GM12874 (cell line): Measurements from ENCODE around the gene ENC1.

Experiments
- TF ChIP-seq, protein P1 (sequence below): IDR thresholded peaks from 2 replicates; pipeline ENCODE4 v1.5.1; 2011; ENCODE audit warnings: low read depth, mild to moderate bottlenecking, control low read depth, low read length, moderate library complexity; ENCODE audit not compliant: insufficient read depth

ENC1 gene

DNA sequence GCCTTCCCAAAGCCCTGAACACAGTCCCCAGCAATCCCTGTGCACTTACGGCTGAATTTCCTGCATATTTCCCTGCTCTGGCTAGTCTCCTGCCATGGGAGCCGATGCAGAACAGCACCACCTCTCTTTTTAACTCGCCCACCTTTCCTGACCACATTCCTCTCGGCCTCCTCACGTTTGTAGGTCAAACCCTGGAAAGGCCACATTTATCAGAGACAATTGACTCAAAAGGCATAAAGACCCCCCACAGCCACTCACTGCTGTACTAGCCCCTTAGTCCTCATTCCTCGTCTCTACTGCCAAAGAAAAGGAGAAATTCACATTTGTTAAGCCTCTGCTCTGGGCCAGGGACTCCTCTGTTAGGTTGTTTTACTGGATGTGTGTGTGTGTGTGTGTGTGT is 43.6 kb downstream of the ENC1 start:
- TF ChIP-seq, protein P1, sequence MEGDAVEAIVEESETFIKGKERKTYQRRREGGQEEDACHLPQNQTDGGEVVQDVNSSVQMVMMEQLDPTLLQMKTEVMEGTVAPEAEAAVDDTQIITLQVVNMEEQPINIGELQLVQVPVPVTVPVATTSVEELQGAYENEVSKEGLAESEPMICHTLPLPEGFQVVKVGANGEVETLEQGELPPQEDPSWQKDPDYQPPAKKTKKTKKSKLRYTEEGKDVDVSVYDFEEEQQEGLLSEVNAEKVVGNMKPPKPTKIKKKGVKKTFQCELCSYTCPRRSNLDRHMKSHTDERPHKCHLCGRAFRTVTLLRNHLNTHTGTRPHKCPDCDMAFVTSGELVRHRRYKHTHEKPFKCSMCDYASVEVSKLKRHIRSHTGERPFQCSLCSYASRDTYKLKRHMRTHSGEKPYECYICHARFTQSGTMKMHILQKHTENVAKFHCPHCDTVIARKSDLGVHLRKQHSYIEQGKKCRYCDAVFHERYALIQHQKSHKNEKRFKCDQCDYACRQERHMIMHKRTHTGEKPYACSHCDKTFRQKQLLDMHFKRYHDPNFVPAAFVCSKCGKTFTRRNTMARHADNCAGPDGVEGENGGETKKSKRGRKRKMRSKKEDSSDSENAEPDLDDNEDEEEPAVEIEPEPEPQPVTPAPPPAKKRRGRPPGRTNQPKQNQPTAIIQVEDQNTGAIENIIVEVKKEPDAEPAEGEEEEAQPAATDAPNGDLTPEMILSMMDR = no peak

DNA sequence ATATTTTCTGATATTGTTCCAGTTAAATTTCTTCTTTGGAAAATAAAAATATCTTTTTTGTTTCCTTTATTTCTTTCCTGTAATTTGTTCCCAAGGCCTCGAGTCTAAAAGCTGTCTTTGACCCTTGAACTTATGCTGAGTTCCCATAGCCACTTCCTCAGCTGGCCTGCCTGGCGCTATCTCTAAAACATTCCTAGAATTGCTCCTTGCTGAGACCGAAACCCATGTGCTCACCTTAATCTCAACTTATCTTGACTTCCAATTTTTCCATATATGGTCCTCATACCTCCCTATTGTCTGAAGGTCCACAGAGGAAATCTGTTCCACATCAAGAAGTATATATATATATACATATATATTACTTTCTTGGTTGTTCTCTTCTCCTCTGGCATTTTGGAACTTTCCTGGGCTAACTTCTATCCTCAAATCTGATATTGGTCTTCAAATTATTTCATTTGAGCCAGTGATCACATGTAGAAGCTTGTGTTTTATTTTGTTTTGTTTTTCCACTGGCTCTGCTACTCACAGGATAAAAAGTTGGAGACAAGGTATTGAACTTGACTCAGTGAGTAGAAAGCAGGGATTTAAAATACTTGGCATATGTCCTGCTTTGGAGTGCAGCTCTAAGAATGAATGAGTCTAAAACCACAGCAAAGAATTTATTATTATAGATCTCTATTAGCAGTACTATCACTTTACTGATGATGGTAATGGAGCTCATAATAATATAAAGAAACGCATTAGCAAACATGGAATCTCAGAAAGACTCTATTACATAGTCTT is 45.2 kb downstream of the ENC1 start:
- TF ChIP-seq, protein P1 = no peak

DNA sequence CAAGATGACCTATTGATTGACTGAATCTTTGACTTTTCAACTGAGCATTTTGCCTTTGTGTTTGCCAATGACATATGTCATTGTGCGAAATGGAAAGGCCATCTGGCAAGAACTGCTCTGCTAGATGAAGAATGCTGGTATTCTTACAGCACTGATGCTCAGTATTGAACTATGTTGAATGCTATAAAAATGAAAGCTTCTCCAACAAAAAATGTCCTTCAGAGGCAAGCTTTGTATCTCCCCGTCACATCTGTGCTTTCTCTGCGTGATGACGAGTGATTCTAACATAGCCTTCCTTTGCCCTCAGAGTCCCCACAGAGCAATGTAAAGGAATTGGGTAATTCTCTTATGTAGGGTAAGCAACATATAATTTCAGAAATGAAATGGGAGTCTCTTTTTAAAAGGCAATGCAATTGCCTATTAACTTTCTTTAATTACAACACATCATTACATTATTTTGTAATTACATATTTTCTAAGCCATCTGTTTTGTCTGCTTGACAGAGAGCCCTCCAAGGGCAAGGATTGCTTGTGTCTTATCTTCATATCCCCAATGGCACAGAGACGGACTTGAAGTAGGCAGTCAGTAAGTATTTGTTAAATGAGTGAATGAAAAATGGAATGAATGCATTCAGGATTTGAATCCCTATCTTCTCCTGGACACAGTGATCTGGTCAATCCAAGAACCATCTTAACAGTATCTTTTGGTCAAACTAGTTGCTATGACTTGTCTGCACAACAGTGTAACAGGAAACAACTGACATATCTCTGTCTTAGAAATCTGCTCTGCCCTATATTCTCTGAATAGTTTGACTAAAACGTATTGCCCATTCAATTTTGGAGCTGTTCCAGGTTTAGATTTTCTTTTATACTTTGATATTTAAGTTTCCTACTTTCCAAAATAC is 46.1 kb downstream of the ENC1 start:
- TF ChIP-seq, protein P1 = no peak

DNA sequence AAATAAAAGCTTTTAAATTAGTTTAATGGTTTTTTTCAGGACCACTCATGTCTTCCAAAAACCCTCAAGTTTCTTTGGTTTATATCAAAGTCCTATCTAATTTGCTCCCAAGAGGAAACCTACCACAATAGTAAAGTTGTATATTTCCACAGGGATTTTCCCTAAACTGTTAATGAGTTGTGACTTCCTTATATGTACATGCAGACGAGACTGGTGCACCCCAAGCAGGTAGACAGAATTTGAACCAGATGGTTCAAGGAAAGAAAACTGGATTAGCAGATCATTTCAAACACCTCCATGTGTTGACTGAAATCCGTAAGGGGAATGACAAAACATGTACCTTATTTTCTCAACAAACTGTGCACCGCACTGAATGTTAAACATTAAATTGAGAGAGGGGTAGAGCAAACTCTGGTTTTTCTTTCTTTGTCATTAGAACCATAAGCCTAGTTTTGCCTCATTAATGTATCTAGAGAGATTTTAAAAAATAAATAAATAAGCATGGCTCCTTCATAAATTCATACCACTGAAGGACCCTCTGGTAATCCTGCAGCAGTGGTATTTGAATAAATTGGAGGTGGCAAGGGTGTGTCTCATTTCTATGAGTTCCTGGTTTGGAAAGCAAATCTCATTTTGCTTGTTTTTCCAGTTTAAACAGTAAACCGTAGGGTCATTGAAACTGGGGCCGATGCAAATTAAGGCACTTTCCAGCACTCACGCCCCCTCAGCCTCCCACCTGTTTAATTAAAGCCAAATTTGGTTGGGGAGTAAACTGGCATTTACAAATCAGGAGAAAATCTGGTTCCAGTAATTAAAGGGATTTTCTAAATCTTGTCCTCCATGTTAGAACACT is 51.1 kb downstream of the ENC1 start:
- TF ChIP-seq, protein P1 = no peak

DNA sequence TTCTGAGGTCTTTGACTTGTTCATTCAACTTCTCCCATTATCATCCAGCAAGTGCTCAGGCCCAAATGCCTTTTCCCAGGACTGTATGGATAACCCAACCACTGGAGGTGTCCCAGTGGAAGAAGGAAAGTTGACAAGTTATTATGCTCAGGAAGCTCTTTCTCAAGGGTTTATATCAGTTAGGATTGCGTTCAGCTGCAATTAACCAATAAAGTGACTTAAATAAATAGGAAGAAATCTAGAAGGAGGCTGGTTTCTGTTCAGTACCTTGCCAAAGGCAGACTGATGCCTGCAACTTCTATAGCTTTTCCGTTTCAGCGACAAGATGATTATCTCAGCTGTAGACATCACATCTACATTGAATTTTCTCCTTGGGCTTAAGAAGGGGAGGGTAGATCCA is 52.1 kb downstream of the ENC1 start:
- TF ChIP-seq, protein P1 = no peak

DNA sequence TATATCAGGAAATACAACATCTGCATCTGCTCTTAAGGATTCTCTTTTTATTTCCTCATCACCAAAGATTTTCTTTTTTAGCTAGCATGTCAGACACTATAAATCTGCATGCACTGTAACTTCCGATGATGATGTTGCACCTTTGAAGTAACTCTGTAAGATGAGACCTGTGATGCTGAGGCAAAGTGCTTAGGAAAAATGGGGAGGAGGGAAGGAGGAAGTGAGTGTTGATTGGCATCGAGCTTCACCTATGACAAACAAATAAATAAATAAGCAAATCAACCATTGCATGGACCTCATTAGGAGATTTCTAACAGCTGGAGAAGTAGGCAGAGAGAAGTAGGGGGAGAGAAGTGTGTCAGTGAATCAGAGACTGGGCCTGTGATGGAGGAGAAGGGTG is 52.6 kb downstream of the ENC1 start:
- TF ChIP-seq, protein P1 = no peak
